LNCAP (cell line): ENCODE data around the gene PON1.

Experiments used
- TF ChIP-seq, protein P1 (sequence below): fragments of 450-650 bp; IDR thresholded peaks from 2 replicates; pipeline ENCODE4 v1.5.1; 2017; ENCODE audit warnings: mild to moderate bottlenecking

Gene PON1

DNA sequence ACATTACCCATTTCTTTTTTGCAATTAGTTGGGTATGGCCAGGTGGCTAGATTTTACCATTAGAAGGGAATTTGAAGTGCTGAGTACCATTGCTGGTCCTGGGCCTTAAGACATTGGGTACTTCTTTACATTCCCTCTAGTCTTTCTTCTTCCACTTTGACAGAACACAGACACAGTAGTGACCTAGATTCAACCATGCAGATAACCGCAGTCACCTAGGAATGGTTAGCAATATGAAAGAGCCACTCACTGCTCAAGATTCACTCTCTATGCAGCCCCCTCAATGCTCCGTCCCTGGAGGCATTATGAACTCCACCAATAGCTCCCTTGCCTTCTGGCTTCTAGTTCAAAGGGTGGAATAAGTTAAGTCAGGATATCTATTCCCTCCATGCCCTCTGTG is 16.2 kb upstream of the PON1 start:
- TF ChIP-seq, protein P1, sequence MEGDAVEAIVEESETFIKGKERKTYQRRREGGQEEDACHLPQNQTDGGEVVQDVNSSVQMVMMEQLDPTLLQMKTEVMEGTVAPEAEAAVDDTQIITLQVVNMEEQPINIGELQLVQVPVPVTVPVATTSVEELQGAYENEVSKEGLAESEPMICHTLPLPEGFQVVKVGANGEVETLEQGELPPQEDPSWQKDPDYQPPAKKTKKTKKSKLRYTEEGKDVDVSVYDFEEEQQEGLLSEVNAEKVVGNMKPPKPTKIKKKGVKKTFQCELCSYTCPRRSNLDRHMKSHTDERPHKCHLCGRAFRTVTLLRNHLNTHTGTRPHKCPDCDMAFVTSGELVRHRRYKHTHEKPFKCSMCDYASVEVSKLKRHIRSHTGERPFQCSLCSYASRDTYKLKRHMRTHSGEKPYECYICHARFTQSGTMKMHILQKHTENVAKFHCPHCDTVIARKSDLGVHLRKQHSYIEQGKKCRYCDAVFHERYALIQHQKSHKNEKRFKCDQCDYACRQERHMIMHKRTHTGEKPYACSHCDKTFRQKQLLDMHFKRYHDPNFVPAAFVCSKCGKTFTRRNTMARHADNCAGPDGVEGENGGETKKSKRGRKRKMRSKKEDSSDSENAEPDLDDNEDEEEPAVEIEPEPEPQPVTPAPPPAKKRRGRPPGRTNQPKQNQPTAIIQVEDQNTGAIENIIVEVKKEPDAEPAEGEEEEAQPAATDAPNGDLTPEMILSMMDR, result no peak

DNA sequence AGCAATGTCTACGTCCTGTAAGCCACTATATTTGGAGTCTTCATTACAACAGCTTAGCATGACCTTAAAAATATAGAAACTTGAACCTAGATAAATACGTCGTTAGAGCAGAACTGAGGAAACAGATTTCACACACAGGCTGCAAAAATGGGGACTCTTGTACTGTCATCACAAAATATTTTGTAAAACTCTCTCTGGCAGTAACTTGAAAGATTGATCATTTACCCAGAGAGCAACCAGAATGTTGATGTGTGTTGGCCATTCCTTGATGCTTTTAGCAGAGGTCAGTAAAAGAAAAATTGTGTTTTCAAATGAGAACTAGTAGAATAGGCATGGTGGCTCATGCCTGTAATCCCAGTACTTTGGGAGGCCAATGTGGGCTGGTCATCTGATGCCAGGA is 14.5 kb upstream of the PON1 start:
- TF ChIP-seq, protein P1, result no peak

DNA sequence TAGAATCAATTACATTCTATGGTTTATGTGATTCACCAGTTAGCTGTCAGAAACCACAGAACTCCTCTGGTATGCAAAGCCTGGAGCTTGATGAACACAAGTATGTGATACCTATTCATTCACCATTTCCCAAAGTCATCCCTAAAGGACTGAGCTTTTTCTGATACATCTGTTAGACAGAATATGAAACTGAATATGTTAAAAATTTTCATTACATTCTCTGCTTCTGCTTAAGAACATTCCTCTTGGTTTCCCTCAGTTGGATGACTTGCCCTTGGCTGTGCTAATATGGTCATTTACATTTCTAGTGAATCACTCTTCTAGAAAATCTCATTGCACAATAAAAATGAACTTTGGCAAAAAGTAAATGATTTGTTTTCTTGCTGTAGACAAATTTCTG is 10.8 kb upstream of the PON1 start:
- TF ChIP-seq, protein P1, result no peak

DNA sequence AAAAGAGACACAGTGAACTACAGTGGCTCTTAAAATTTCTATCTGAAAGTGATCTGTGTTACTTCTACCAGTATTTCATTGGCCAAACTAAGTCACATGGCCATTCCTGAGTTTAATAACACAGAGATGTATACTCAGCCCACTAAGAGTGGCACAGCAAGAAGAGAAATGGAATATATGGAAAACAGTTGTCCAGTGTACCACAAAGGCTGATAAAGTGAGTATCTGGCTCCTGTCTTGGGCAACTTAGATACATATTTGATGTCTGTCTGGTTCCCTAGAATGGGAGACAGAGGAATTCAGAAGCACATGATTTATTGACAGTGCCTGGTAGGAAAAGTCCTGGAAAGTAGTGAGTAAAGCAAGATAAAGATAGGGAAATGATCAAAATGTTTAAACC is 10.1 kb upstream of the PON1 start:
- TF ChIP-seq, protein P1, result no peak

DNA sequence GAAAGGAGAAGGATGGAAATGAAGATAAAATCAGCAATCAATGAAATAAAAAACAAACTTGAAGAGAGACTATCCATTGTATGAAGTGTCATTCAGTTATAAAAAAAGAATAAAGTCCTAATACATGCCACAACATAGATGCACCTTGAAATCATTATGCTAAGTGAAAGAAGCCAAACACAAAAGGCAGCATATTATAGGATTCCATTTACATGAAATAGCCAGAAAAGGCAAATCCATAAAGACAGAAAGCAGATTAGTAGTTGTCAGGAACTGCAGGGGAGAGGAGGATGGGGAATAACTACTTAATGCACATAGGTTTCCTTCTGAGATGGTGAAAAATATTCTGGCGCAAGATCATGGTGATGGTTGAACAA is 6.6 kb upstream of the PON1 start:
- TF ChIP-seq, protein P1, result no peak

DNA sequence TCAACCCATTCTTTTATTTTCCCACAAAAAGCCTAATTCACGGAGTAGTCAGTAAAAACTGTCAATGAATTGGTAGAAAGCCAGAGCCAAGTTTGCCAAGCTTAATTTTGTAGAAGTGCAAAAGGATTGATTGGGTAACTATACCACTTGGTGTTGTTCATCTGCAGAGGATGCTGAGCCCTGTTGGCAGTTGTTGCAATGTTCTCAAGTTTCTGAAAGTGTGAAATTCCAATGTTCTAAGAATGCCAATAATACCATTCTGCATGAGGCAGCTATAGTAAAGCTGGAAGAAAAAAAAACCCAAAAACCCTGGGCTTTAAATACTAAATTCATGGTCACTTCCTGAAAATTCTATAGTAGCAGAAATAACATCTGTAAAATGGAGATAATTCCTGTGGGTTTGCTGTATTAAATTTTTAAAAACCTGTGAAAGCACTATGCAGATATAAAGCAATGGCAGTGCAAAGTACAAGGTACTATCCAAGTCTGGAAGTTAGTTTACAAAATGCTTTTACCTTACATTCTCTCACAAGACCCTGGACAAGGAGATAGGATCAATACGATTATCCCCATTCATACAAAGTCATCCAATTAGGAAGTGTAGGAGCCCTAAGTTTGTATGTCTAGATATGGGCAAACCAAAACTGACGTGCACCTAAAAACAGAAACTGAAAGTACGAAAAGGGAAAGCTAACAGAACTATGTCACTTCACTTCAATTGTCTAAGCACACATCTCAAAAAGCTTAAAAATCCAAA is 6.0 kb upstream of the PON1 start:
- TF ChIP-seq, protein P1, result no peak

DNA sequence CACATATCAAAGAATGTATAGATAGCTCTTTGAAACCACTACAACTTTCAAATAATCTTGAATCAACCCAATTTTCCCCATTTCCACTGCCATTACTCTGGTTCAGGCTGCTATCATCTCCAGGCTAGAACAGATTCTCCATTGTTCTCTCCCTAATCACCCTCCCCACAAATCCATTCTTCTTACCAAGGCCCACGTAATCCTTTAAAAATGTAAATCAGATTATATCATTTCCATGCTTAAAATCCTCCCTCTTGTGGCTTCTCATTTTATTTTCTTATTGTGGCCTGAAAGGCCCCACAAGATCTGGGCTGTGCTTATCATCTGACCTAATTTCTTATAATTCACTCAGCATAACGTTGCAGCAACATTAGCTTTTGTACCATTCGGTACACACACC is 3.0 kb upstream of the PON1 start:
- TF ChIP-seq, protein P1, result no peak
